Calu3 (cell line): ENCODE results near the gene PRKCZ. TPM values are rescaled to one million over a fixed set of nuclear protein-coding genes. Genes with fewer than 3 reads are reported as not detected.

Experiments used
- BruUV-seq: library from RNA; stranded (reverse); fragments of 400-500 nt; replicated peaks from 2 replicates; lab custom pipeline; 2021; lab: Mats Ljungman, UMichigan
- CTCF ChIA-PET: fragments of 300-600 bp; sonication (Branson Sonifier 250); formaldehyde crosslinking; loops from one replicate; lab custom pipeline; 2022; ENCODE audit warnings: antibody characterized with exemption; lab: Charles Lee
- DNase-seq: peaks from one replicate; pipeline ENCODE4 v3.0.0; 2022
- H3K27ac Mint-ChIP-seq: one replicate; pipeline ENCODE4 v1.8.0; 2022; ENCODE audit warnings: mixed read lengths; ENCODE audit not compliant: unreplicated experiment
- H3K27me3 Mint-ChIP-seq: one replicate; pipeline ENCODE4 v1.8.0; 2022; ENCODE audit warnings: mixed read lengths; ENCODE audit not compliant: unreplicated experiment
- H3K36me3 Mint-ChIP-seq: one replicate; pipeline ENCODE4 v1.8.0; 2022; ENCODE audit warnings: mild to moderate bottlenecking, moderate library complexity, mixed read lengths; ENCODE audit not compliant: insufficient read depth, unreplicated experiment
- H3K4me1 Mint-ChIP-seq: one replicate; pipeline ENCODE4 v1.8.0; 2022; ENCODE audit warnings: mild to moderate bottlenecking, low read depth, mixed read lengths; ENCODE audit not compliant: unreplicated experiment
- H3K4me3 Mint-ChIP-seq: one replicate; pipeline ENCODE4 v1.8.0; 2022; ENCODE audit warnings: mild to moderate bottlenecking, low read depth, moderate library complexity, mixed read lengths; ENCODE audit not compliant: unreplicated experiment
- H3K9me3 Mint-ChIP-seq: one replicate; pipeline ENCODE4 v1.8.0; 2022; ENCODE audit warnings: low read depth, mixed read lengths; ENCODE audit not compliant: unreplicated experiment
- CTCF ChIP-seq: fragments of 200-600 bp; IDR thresholded peaks from one replicate; pipeline ENCODE4 v1.8.0; 2022; ENCODE audit warnings: antibody characterized with exemption; ENCODE audit not compliant: unreplicated experiment
- intact Hi-C: fragments of 100-400 bp; cut with micrococcal nuclease; formaldehyde crosslinking; loops from one replicate; pipeline ENCODE4 v1.10.0; 2022; ENCODE audit not compliant: unreplicated experiment
- total RNA-seq: library from RNA; stranded (reverse); gene quantifications from 2 replicates; pipeline ENCODE4 v1.2.3, GENCODE V29; 2022

PRKCZ gene
- total RNA-seq, 1 experiment from 2014 or later, result 26.0 TPM

GRCh38 chr1:2052054-2052679 lies 2.0 kb downstream of the PRKCZ start:
- H3K4me1 Mint-ChIP-seq, result peaks cover 17% of the 10 kb centered on the region
- no peaks in the 10 kb centered on the region for H3K27me3 Mint-ChIP-seq
- H3K27ac Mint-ChIP-seq, result no peak overlapping the region
- no TSS peak for BruUV-seq
- CTCF ChIA-PET, result no interaction called here
- H3K4me3 Mint-ChIP-seq, result peak overlapping the region; percentile 81
- intact Hi-C loops, result no loop called here
- no peaks in the 10 kb centered on the region for H3K9me3 Mint-ChIP-seq
- DNase-seq, result no peak
- peaks cover 34% of the 10 kb centered on the region for H3K36me3 Mint-ChIP-seq
- no peak for TF ChIP-seq CTCF

- DNase-seq, result no peak
- peaks cover 34% of the 10 kb centered on the region for H3K36me3 Mint-ChIP-seq
- TF ChIP-seq CTCF, result no peak
- no peaks in the 10 kb centered on the region for H3K9me3 Mint-ChIP-seq
- intact Hi-C loops, result no loop called here
- TSS peak; percentile 22 for BruUV-seq
- H3K27me3 Mint-ChIP-seq, result no peaks in the 10 kb centered on the region
- CTCF ChIA-PET, result no interaction called here
- H3K4me1 Mint-ChIP-seq, result peaks cover 17% of the 10 kb centered on the region
- no peak overlapping the region for H3K27ac Mint-ChIP-seq
- peak overlapping the region; percentile 81 for H3K4me3 Mint-ChIP-seq
These were observed 2.5 kb downstream of the PRKCZ start for GRCh38 chr1:2052756-2053155.

GRCh38 chr1:2053217-2053616 lies 3.0 kb downstream of the PRKCZ start:
- no TSS peak for BruUV-seq
- peaks cover 14% of the 10 kb centered on the region for H3K4me1 Mint-ChIP-seq
- peaks cover 32% of the 10 kb centered on the region for H3K36me3 Mint-ChIP-seq
- intact Hi-C loops, result no loop called here
- H3K27ac Mint-ChIP-seq, result no peak overlapping the region
- no peaks in the 10 kb centered on the region for H3K27me3 Mint-ChIP-seq
- no peak for DNase-seq
- CTCF ChIA-PET, result no interaction called here
- no peak overlapping the region for H3K4me3 Mint-ChIP-seq
- no peaks in the 10 kb centered on the region for H3K9me3 Mint-ChIP-seq
- no peak for TF ChIP-seq CTCF

GRCh38 chr1:2053784-2054376 lies 3.7 kb downstream of the PRKCZ start:
- Mint-ChIP-seq H3K9me3 (no peaks in the 10 kb centered on the region), H3K27ac (no peak overlapping the region), H3K27me3 (no peaks in the 10 kb centered on the region), H3K4me3 (no peak overlapping the region), H3K4me1 (peaks cover 8% of the 10 kb centered on the region), H3K36me3 (peaks cover 25% of the 10 kb centered on the region)
- BruUV-seq, result no TSS peak
- TF ChIP-seq CTCF, result no peak
- intact Hi-C loops, result no loop called here
- no peak for DNase-seq
- CTCF ChIA-PET, result no interaction called here
